ENCODE data around the gene PRSS38.

PRSS38 gene

GRCh38 chr1:227828786-227829185 lies 13.3 kb downstream of the PRSS38 start:
- H3K4me1 ChIP-seq (ENCODE audit: low read depth, poor library complexity, severe bottlenecking) = no peaks in the 10 kb centered on the region
- no peaks in the 10 kb centered on the region for H4K20me1 ChIP-seq (ENCODE audit: insufficient read depth)
- no peak overlapping the region for H3K27ac ChIP-seq
- H3K36me3 ChIP-seq (ENCODE audit: insufficient read depth) = no peaks in the 10 kb centered on the region
- H3K4me2 ChIP-seq = no peak overlapping the region
- no peak overlapping the region for H3K4me3 ChIP-seq (IDR thresholded peaks at IDR 0.05; ENCODE audit: insufficient read depth, low read depth, low read length)
- H2AFZ ChIP-seq (ENCODE audit: low read depth) = no peak overlapping the region
- TF ChIP-seq CTCF (conservative IDR thresholded peaks at IDR 0.05; ENCODE audit: low read depth, low read length) = no peak
- H3K9ac ChIP-seq = no peak overlapping the region
- no peaks in the 10 kb centered on the region for H3K79me2 ChIP-seq (ENCODE audit: insufficient read depth, low read depth)
- no peaks in the 10 kb centered on the region for H3K27me3 ChIP-seq (ENCODE audit: insufficient read depth, low read depth)

- Histone ChIP-seq H3K9ac (no peak overlapping the region), H3K27ac (no peak overlapping the region), H3K4me2 (no peak overlapping the region), H2AFZ (ENCODE audit: low read depth) (no peak overlapping the region), H3K4me3 (IDR thresholded peaks at IDR 0.05; ENCODE audit: insufficient read depth, low read depth, low read length) (no peak overlapping the region), H3K4me1 (ENCODE audit: low read depth, poor library complexity, severe bottlenecking) (no peaks in the 10 kb centered on the region), H3K79me2 (ENCODE audit: insufficient read depth, low read depth) (no peaks in the 10 kb centered on the region), H3K27me3 (ENCODE audit: insufficient read depth, low read depth) (no peaks in the 10 kb centered on the region), H4K20me1 (ENCODE audit: insufficient read depth) (no peaks in the 10 kb centered on the region), H3K36me3 (ENCODE audit: insufficient read depth) (no peaks in the 10 kb centered on the region)
- TF ChIP-seq CTCF (conservative IDR thresholded peaks at IDR 0.05; ENCODE audit: low read depth, low read length) = no peak
Observed at GRCh38 chr1:227838181-227838580, 22.7 kb downstream of the PRSS38 start.

- Histone ChIP-seq H3K4me3 (IDR thresholded peaks at IDR 0.05; ENCODE audit: insufficient read depth, low read depth, low read length) (no peak overlapping the region), H3K27me3 (ENCODE audit: insufficient read depth, low read depth) (no peaks in the 10 kb centered on the region), H3K4me1 (ENCODE audit: low read depth, poor library complexity, severe bottlenecking) (no peaks in the 10 kb centered on the region), H3K79me2 (ENCODE audit: insufficient read depth, low read depth) (no peaks in the 10 kb centered on the region), H2AFZ (ENCODE audit: low read depth) (no peak overlapping the region), H3K27ac (no peak overlapping the region), H3K4me2 (no peak overlapping the region), H3K9ac (no peak overlapping the region), H3K36me3 (ENCODE audit: insufficient read depth) (no peaks in the 10 kb centered on the region), H4K20me1 (ENCODE audit: insufficient read depth) (no peaks in the 10 kb centered on the region)
- TF ChIP-seq CTCF (conservative IDR thresholded peaks at IDR 0.05; ENCODE audit: low read depth, low read length) = no peak
Observed at GRCh38 chr1:227841096-227841495, 25.6 kb downstream of the PRSS38 start.

GRCh38 chr1:227844320-227845146 lies 29.1 kb downstream of the PRSS38 start:
- H3K4me2 ChIP-seq = no peak overlapping the region
- no peaks in the 10 kb centered on the region for H3K79me2 ChIP-seq (ENCODE audit: insufficient read depth, low read depth)
- no peaks in the 10 kb centered on the region for H3K4me1 ChIP-seq (ENCODE audit: low read depth, poor library complexity, severe bottlenecking)
- no peak overlapping the region for H3K4me3 ChIP-seq (IDR thresholded peaks at IDR 0.05; ENCODE audit: insufficient read depth, low read depth, low read length)
- H3K27me3 ChIP-seq (ENCODE audit: insufficient read depth, low read depth) = no peaks in the 10 kb centered on the region
- H4K20me1 ChIP-seq (ENCODE audit: insufficient read depth) = no peaks in the 10 kb centered on the region
- no peaks in the 10 kb centered on the region for H3K36me3 ChIP-seq (ENCODE audit: insufficient read depth)
- H3K9ac ChIP-seq = no peak overlapping the region
- no peak overlapping the region for H3K27ac ChIP-seq
- no peak for TF ChIP-seq CTCF (conservative IDR thresholded peaks at IDR 0.05; ENCODE audit: low read depth, low read length)
- H2AFZ ChIP-seq (ENCODE audit: low read depth) = no peak overlapping the region

Data from KMS-11 (cell line).